Activated naive CD8-positive, alpha-beta T cell treated with anti-CD3 and anti-CD28 coated beads, Interleukin-2, amount 10 ng/mL, durations not matched to agents 7 days and 5 days (primary cell): ENCODE results near the gene MTRF1. TPM values are rescaled to one million over a fixed set of nuclear protein-coding genes. Genes with fewer than 3 reads are reported as not detected.
"Not testable (repeated sequence)": the region's sequence is repeated elsewhere in the genome, so short reads cannot be mapped to it uniquely, and the experiment has no call there.

Experiments used
- ATAC-seq: fragments of 150-1000 bp; cut with Tn5 transposase; one replicate; pipeline ENCODE4 v1.10.0; 2021; ENCODE audit warnings: low read depth, moderate library complexity
- POLR2A ChIA-PET: fragments of 350-600 bp; sonication (Branson Sonifier 250); formaldehyde crosslinking; loops from one replicate; lab custom pipeline; 2021; ENCODE audit warnings: antibody characterized with exemption; lab: Charles Lee
- DNase-seq: peaks from one replicate; pipeline ENCODE4 v3.0.0; 2021
- H3K27ac Mint-ChIP-seq: one replicate; pipeline ENCODE4 v1.8.0; 2022; ENCODE audit warnings: mild to moderate bottlenecking, mixed read lengths
- H3K27me3 Mint-ChIP-seq: one replicate; pipeline ENCODE4 v1.8.0; 2022; ENCODE audit warnings: mild to moderate bottlenecking, moderate library complexity, mixed read lengths
- H3K36me3 Mint-ChIP-seq: one replicate; pipeline ENCODE4 v1.8.0; 2021; ENCODE audit warnings: mild to moderate bottlenecking, mixed read lengths
- H3K4me1 Mint-ChIP-seq: one replicate; pipeline ENCODE4 v1.8.0; 2021; ENCODE audit warnings: mixed read lengths
- H3K4me3 Mint-ChIP-seq: one replicate; pipeline ENCODE4 v1.8.0; 2022; ENCODE audit warnings: mild to moderate bottlenecking, moderate library complexity, mixed read lengths
- H3K9me3 Mint-ChIP-seq: one replicate; pipeline ENCODE4 v1.8.0; 2021; ENCODE audit warnings: mixed read lengths
- total RNA-seq, 2 experiments: library from RNA; stranded (reverse); gene quantifications; one replicate each; pipeline ENCODE4 v1.2.3, GENCODE V29; 2021

The MTRF1 gene
- total RNA-seq, 2 experiments from 2014 or later: 23.9 to 24.3 TPM

GRCh38 chr13:41175576-41175975 lies 87.8 kb downstream of the MTRF1 start:
- peaks cover 15% of the 10 kb centered on the region for H3K36me3 Mint-ChIP-seq
- H3K4me1 Mint-ChIP-seq, POLR2A ChIA-PET, H3K27me3 Mint-ChIP-seq, DNase-seq, H3K4me3 Mint-ChIP-seq, ATAC-seq, H3K27ac Mint-ChIP-seq: not testable (repeated sequence)
- peaks cover 19% of the 10 kb centered on the region for H3K9me3 Mint-ChIP-seq

Other genes starting within 250 kb of the MTRF1 start
- 100 to 1,000 TPM; 134 to 142 TPM for gene ELF1, start 244.3 kb downstream of the MTRF1 start, total RNA-seq
- 1 to 10 TPM; 9.3 to 9.9 TPM for gene WBP4, start 202.1 kb downstream of the MTRF1 start, total RNA-seq
- 1 to 10 TPM; 6.9 TPM for gene KBTBD6, start 130.8 kb downstream of the MTRF1 start, total RNA-seq
- 1 to 10 TPM; 8.8 to 9.4 TPM for gene KBTBD7, start 69.0 kb downstream of the MTRF1 start, total RNA-seq
- gene NAA16, start 47.7 kb upstream of the MTRF1 start, total RNA-seq: 10 to 100 TPM; 41.3 to 41.8 TPM
- gene RGCC, start 194.0 kb upstream of the MTRF1 start, total RNA-seq: 10 to 100 TPM; 38.7 to 45.3 TPM